ENCODE measurements around the gene TCF12.

Gene TCF12

DNA sequence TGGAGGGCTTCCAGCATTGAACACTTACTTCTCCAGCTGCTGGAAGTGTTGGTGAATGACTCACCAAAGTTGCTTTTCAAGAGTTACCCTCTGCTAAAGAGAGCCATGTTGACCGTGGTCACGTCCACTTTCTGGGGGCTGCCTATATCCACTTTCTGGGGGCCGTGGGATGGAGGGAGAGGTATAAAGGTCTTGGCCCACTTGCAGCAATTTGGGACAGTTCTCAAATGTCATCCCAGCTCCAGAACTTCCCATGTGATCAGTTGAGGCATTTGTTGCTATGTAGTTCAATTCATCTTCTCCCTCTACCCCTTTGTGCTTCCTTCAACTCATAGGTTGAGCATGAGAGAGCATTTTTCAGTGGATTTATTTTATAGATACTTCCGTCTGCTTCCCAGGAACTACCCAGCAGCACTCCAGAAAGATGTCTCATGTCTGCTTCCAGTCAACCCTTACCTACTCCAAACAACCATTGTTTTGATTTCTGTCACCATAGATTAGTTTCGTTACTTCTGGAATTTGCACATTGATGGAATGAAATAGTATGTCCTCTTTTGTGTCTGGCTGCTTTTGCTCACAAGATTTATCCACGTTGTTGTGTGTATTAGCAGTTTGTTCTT is 130.6 kb downstream of the TCF12 start:
- no peak for DNase-seq (ENCODE audit: low read depth, low spot score)

DNA sequence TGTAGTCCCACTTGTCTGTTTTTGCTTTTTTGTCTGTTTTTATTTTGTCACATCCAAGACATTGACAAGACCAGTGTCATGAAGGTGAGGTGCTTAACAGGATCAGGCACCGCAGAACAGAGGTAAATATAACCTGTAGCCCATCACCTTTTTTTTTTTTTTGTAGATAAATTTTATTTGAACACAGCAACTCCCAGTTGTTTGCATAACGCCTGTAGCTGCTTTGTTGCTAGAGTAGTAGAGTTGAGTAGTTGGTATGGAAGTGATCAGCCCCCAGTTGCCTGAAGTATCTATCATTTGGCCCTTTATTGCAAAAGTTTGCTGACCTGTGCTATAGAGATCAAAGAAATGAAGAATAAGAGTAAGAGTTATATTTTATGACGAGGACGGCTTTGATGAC is 135.0 kb downstream of the TCF12 start:
- DNase-seq (ENCODE audit: low read depth, low spot score), result no peak

DNA sequence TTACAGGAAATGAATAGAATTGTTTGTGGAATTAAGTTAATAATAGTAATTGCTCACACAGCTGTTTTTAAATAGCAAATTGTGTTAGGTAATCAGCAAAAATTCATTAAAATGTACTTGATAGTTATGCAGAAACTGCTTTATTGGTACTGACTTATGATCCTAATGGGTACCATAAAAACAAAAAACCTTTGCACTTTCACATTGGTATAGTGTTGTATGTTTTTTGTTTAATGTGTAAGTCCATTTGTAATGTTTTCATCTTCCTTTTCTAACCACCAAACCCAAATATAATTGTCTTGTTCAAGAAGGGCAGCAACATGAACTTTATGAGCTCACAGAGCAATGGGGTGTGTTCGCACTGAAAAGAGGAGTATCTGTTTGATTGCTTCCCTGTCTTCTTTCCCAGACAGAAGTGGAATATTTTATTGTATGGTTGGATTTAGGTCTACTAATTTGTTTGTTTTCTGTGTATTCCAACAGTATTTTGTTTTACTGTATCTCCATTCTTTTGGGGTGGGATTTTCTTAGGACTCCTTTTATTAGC is 135.8 kb downstream of the TCF12 start:
- no peak for DNase-seq (ENCODE audit: low read depth, low spot score)

GRCh38 chr15:57056357-57056756 is 137.9 kb downstream of the TCF12 start:
- no peak for DNase-seq (ENCODE audit: low read depth, low spot score)

GRCh38 chr15:57057134-57057930 is 138.9 kb downstream of the TCF12 start:
- no peak for DNase-seq (ENCODE audit: low read depth, low spot score)

DNA sequence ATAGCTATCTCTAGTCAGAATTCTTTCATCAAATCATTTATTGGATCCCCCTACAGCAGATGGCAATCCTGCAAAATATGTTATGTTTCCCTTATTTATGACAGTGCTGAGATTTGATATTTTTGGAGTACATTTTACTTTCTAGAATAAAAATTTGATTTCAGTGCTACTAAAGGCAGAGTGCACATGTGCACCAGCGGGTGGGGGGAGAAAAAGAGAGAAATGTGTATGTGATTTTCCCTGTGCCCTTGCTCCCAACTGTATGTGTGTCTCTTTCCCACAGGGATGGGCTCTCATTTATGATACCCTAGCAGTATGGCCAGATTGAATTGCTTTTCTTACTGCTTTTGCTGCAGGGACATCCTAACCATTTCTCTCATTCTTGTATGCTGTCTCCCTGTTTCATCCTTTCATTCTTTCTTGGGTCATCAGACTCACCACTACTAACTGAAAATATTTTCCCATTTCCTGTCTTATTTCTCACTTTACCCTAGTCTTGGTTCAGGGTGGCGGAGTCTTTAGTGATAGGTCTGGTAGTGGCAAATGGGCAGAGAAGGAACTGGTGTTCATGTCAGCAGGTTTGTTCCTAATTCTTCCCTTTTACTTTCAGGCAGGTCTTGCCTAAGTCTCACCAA is 140.7 kb downstream of the TCF12 start:
- DNase-seq (ENCODE audit: low read depth, low spot score), result no peak

GRCh38 chr15:57060799-57061198 is 142.4 kb downstream of the TCF12 start:
- no peak for DNase-seq (ENCODE audit: low read depth, low spot score)

GRCh38 chr15:57061281-57061680 is 142.8 kb downstream of the TCF12 start:
- DNase-seq (ENCODE audit: low read depth, low spot score), result no peak

DNA sequence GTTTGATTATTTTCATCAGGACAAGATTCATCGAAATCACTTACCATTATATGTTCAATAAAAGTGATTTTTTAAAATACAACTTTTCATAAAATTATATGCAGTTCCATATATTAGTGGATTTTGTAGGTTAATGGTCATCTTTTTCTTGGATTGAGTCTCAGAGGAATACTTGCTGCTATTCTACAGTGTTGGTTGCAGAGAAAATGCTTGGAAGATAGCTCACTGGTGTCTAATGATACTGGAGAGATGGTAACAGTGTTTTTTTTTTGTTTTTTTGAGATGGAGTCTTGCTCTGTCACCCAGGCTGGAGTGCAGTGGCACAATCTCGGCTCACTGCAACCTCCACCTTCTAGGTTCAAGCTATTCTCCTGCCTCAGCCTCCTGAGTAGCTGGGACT is 143.3 kb downstream of the TCF12 start:
- no peak for DNase-seq (ENCODE audit: low read depth, low spot score)

GRCh38 chr15:57064033-57064432 is 145.6 kb downstream of the TCF12 start:
- DNase-seq (ENCODE audit: low read depth, low spot score), result no peak

- DNase-seq (ENCODE audit: low read depth, low spot score), result no peak
Observed at GRCh38 chr15:57069423-57069822, 151.0 kb downstream of the TCF12 start.

DNA sequence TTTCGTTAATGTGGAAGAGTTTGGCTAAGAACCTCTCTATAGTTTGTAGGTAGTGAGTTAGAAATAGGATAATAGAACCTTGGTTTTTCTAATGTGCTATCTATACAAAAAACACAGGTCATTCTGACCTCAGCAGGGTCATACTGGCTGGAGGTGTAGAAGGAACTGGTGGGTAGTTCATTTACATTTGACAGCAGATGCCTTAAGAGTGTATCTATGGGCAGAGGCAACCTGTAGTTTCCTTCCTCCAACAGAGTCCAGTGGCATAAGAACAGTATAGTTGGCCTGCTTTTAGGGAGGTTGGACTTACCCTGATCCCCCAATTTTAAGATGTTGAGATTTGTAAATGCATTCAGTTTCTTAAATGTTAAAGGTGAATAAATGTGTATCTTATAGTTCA is 152.2 kb downstream of the TCF12 start:
- DNase-seq (ENCODE audit: low read depth, low spot score), result no peak

DNA sequence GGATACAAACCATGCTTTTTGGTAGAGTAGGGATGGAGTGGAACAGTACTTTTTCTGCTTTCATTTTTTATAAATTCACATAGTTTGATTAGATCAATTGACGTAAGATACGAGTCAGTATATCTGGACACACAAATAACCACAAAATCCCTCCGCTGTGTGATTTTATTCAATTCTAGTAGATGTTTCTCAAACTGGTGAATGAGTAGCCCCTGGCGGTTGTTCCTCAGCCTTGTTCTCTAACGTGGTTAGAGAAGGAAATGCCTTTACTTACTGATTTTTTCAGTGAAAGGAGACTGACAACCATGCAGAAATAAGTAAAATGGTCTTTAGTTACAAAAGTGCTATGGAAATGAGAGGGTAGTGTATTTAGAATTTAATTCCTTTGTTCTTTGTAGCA is 161.0 kb downstream of the TCF12 start:
- no peak for DNase-seq (ENCODE audit: low read depth, low spot score)

- no peak for DNase-seq (ENCODE audit: low read depth, low spot score)
Observed at GRCh38 chr15:57079931-57080620, 161.6 kb downstream of the TCF12 start.

GRCh38 chr15:57082054-57082728 is 163.7 kb downstream of the TCF12 start:
- DNase-seq (ENCODE audit: low read depth, low spot score), result no peak

GRCh38 chr15:57084192-57084591 is 165.7 kb downstream of the TCF12 start:
- DNase-seq (ENCODE audit: low read depth, low spot score), result no peak

GRCh38 chr15:57085267-57085666 is 166.8 kb downstream of the TCF12 start:
- no peak for DNase-seq (ENCODE audit: low read depth, low spot score)

DNA sequence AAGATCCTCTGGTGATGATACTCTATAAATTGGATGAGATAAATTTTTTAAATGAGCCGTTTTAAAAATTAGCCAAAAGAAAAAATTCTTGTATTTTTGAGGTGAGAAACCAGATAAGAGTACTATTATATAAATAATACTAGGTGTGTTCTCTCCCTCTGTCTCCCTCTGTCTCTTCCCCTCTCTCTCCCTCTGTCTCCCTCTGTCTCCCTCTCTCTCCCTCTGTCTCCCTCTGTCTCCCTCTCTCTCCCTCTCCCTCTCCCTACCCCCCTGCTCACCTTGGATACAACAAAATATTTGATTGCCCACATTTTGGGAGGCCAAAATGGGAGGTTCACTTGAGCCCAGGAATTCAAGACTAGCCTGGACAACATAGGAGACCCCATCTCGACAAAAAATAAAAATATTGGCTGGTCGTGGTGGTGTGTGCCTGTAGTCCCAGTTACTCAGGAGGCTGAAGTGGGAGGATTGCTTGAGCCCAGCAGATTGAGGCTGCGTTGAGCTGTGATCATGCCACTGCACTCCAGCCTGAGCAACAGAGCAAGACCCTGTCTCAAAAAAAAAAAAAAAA is 168.5 kb downstream of the TCF12 start:
- DNase-seq (ENCODE audit: low read depth, low spot score), result no peak

DNA sequence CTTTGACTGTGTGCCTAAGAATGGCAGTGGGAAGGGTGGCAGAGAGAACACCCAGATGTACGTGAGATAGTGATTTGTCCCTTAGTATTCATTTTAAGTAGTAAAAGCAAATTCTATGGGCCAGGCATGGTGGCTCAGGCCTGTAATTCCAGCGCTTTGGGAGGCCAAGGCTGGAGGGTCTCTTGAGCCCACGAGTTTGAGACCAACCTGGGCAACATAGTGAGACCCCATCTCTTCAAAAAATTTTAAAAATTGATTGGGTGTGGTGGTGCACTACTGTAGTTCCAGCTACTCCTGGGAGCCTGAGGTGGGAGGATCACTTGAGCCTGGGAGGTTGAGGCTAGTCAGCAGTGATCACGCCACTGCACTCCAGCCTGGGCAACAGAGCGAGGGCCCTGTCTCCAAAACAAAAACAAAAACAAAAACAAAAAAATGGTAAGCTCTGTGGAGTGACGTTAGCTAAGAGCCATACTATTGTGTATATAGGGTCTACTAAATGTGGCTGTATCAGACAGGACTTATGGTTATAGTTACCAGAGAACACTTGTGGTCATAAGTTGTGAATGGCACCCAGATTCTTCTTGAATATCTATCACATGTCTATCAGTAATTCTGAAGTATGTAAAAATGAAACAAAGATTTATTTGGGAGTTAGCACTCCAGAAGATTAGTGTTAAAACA is 171.5 kb downstream of the TCF12 start:
- DNase-seq (ENCODE audit: low read depth, low spot score), result no peak

GRCh38 chr15:57090496-57090859 is 172.0 kb downstream of the TCF12 start:
- DNase-seq (ENCODE audit: low read depth, low spot score), result no peak

- DNase-seq (ENCODE audit: low read depth, low spot score), result no peak
Observed at GRCh38 chr15:57091636-57092035, 173.2 kb downstream of the TCF12 start.
